CD4-positive, alpha-beta T cell treated with Interferon alpha-2 for 1 hour (primary cell): ENCODE data around the gene MAP4.
A peak's percentile ranks its signal among the peaks of the same experiment; 100 is the strongest.

Source experiments
- DNase-seq, 2 donors: peaks; one replicate each; pipeline ENCODE4 v3.0.0-alpha.2; 2020 to 2022

MAP4 gene

DNA sequence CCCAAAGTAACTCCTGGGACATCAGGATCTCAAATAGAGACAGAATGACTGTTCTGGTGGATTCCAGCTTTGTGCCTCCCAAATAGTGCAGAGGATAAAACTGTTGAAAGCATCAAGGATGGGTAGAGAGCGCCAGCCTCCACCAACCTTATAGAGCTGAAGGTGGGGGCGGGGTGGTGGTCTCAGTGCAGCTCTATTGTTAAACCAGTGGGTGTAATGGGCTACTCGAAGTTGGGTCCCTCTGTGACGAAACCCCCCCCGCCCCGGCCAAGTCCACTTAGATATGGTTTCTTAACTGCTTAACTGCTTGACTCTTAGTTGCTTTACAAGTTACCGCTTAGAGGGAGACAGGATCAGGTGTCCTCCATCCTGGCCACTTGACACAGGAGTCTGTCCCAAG is 190.6 kb downstream of the MAP4 start:
- DNase-seq = no peak

- DNase-seq = peak; percentile 77 to 84
Measured at GRCh38 chr3:47824541-47825473, 191.4 kb downstream of the MAP4 start.

DNA sequence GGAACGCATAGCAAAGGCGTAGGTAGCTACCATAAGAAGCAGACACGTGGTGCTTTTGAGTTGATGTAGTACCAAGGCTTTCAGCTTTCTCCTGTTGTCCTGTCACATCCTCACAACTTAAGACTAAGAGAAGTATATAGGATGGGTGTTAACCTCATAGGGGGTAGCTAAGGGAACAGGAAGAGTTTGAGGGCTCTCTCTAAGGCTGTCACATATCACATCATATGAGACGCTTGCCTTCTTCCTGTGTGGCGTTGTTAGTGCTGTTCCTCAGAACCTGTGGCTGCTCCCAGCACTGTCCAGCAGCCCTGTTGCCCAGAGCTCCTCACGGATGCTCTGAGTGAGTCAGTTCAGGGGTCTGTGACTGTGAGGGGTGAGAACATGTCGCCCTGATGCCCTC is 198.6 kb downstream of the MAP4 start:
- no peak for DNase-seq

DNA sequence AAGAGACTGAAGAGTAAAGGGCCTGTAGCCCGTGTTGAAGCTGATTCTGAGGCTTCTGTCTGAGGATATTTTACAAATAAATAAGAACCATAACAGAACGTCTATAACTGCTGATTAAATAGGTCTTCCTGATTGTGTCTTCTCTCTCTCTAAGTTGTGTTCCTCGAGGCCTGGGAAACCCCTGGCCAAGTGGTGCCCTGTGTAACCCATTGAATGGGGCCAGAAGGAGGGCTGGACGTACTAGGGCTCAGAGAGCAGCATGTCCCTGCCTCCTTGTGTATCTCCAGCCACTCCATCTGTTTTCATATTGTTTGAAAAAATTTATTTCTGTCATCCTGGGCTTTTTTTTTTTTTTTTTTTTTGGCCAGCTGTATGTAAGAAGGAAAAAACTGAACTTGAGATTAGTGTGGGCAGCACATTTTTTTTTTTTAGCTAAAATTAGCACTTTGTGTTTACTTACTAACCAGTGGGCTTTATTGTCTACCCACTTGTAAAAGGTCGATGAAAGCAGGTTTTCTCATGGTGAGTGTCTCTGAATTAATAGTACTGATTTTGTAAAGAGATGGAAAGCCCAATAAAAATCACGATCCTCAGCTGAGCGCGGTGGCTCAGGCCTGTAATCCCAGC is 202.6 kb downstream of the MAP4 start:
- DNase-seq = no peak

DNA sequence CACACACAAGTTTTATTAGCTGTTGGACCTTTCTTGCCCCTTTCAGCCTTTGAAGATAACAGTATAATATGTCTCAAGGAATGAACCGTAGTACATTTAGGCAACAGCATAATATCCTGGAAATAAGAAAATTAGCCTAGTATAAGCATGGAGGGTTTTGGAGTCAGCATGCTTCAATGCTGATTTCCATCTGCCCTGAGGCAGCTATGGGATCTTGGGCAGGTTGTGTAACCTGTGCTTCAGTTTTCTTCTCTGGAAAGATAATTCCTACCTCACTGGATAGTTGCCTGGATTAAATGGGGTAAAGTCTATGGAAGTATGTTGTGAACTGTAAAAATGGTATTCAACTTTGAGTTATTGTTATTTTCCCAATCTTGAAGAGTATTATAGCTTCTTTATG is 211.6 kb downstream of the MAP4 start:
- DNase-seq = no peak

GRCh38 chr3:47803480-47804025 is 212.7 kb downstream of the MAP4 start:
- DNase-seq = no peak

GRCh38 chr3:47802734-47803479 is 213.3 kb downstream of the MAP4 start, which contains the start of gene DHX30:
Gene DHX30, plus strand, starts transcription at chr3:47803138. Its CDS starts 7,546 bp downstream, at chr3:47810684.
- DNase-seq = peak; percentile 81 to 89
